HepG2 (cell line): ENCODE measurements around the gene GPATCH3. TPM values are rescaled to one million over a fixed set of nuclear protein-coding genes. Genes with fewer than 3 reads are reported as not detected.

Experiments
- DRAP1 ChIP-seq: IDR thresholded peaks from 2 replicates; pipeline ENCODE4 v1.6.1; 2016; ENCODE audit warnings: missing genetic modification reagents, missing compliant biosample characterization
- DZIP1 ChIP-seq: sonication (generic); formaldehyde crosslinking; IDR thresholded peaks from 2 replicates; pipeline ENCODE4 v1.5.0; 2020; ENCODE audit warnings: mild to moderate bottlenecking, missing genetic modification reagents
- ETV5 ChIP-seq: IDR thresholded peaks from 2 replicates; pipeline ENCODE4 v1.6.1; 2018; ENCODE audit warnings: missing biosample characterization, missing genetic modification reagents, inconsistent platforms, borderline replicate concordance
- GRHL1 ChIP-seq: sonication (generic); formaldehyde crosslinking; conservative IDR thresholded peaks from 2 replicates; pipeline ENCODE4 v1.8.0; 2022; ENCODE audit warnings: missing genetic modification reagents
- MAF1 ChIP-seq: sonication (generic); formaldehyde crosslinking; IDR thresholded peaks from 2 replicates; pipeline ENCODE4 v1.5.0; 2020; ENCODE audit warnings: missing genetic modification reagents, borderline replicate concordance
- NBN ChIP-seq: fragments of 450-650 bp; conservative IDR thresholded peaks from 2 replicates; pipeline ENCODE4 v1.6.1; 2017
- NCOA1 ChIP-seq: sonication (generic); formaldehyde crosslinking; IDR thresholded peaks from 2 replicates; pipeline ENCODE4 v1.9.0; 2021; ENCODE audit warnings: missing genetic modification reagents
- NCOR1 ChIP-seq: fragments of 200-600 bp; sonication (generic); IDR thresholded peaks from 2 replicates; pipeline ENCODE4 v1.7.0; 2017; ENCODE audit warnings: antibody characterized with exemption, low read length, borderline replicate concordance
- PITX1 ChIP-seq: sonication (generic); formaldehyde crosslinking; IDR thresholded peaks from 2 replicates; pipeline ENCODE4 v1.5.1; 2020; ENCODE audit warnings: mild to moderate bottlenecking, missing genetic modification reagents
- SRSF9 ChIP-seq: fragments of 200-400 bp; formaldehyde crosslinking; IDR thresholded peaks from 2 replicates; pipeline ENCODE4 v1.6.1; 2018; ENCODE audit warnings: borderline replicate concordance, mild to moderate bottlenecking, low read depth, low read length; ENCODE audit not compliant: insufficient read depth, poor library complexity, severe bottlenecking
- UBTF ChIP-seq: sonication (generic); formaldehyde crosslinking; IDR thresholded peaks from 2 replicates; pipeline ENCODE4 v1.4.0; 2020; ENCODE audit warnings: mild to moderate bottlenecking, missing genetic modification reagents
- ZBED4 ChIP-seq: sonication (generic); formaldehyde crosslinking; IDR thresholded peaks from 2 replicates; pipeline ENCODE4 v1.4.0; 2020; ENCODE audit warnings: missing genetic modification reagents, borderline replicate concordance
- ZBTB21 ChIP-seq: sonication (generic); formaldehyde crosslinking; IDR thresholded peaks from 2 replicates; pipeline ENCODE4 v1.4.0; 2020; ENCODE audit warnings: missing genetic modification reagents
- ZNF451 ChIP-seq: sonication (generic); formaldehyde crosslinking; IDR thresholded peaks from 2 replicates; pipeline ENCODE4 v1.5.0; 2020; ENCODE audit warnings: mild to moderate bottlenecking, missing genetic modification reagents
- ZNF552 ChIP-seq: sonication (generic); formaldehyde crosslinking; IDR thresholded peaks from 2 replicates; pipeline ENCODE4 v1.9.0; 2022; ENCODE audit warnings: missing genetic modification reagents, mild to moderate bottlenecking, borderline replicate concordance
- polyA plus RNA-seq, 8 experiments: library from polyadenylated mRNA; depleted of rRNA in 3 of 8; stranded (reverse) in 7 of 8; unstranded in 1 of 8; fragments of >200 nt; fragmentation: Illumina TruSeq in 4 of 8; extraction: Trizol in 4 of 8; gene quantifications; 2 replicates each; pipeline versions ENCODE4 v1.2.1 to v1.2.3, GENCODE V29; 2011 to 2016; ENCODE audit warnings: low read depth in 4 of 8, missing spikeins in 1 of 8, mixed read lengths in 1 of 8; ENCODE audit not compliant: insufficient read depth in 1 of 8
- total RNA-seq, 5 experiments: library from RNA; depleted of rRNA; stranded (reverse); fragments of >200 nt; fragmentation: Illumina TruSeq; extraction: Trizol; gene quantifications; 2 replicates each; pipeline ENCODE4 v1.2.3, GENCODE V29; 2016; ENCODE audit warnings: low read depth in 1 of 5

The GPATCH3 gene
- total and polyA plus RNA-seq, 2 of the 13 experiments (the other 11 are each of a cell fraction or from before 2014, with no cell fraction given), result 8.3 to 11.0 TPM

DNA sequence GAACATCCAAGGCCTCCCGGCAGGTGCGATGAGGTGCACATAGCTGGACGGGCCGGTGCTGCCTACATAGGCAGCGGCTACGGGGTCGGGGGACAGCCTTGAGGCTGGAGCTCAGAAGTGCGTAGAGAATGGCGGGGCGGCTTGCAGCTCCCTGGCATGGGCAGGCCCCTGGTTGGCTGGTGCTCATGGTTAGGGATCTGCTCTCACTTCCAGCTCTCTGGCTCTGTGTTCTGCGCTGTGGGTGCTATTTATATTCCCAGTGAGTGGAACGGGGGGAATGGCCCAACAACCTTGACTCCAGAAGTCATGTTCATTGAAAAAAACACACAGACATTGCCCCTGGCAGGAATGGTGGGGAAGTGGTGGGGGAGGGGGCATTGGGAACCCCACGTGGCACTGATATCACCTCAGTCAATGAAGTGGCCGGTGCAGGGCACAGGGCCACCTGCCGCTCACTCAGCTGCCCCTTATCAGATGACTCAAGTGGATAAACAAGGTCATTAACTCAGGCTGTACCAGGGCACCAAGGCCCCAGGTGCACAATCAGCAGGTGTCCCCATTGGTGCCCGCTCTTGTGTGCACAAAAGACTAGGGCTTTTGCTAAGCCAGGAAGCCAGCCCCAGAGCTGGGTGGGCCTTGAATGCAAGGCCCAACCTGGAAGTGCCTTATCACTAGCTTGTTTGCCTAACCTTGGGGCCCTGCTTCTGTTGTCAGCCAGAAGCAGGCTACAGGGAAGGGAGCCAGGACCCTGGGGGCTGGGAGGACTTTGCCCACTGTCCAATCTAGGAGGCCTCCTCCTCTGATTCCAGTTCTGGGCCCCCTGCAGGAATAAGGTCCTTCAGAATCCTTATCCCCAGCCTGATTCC is 13.7 kb upstream of the GPATCH3 start, which contains the start of gene NR0B2 (continued):
- TF ChIP-seq DRAP1 (CRISPR knock-in tag) (peak; percentile 96), ZNF552 (peak; percentile 71; the same call in 1 of the 2 replicates), ZBED4 (CRISPR knock-in tag) (peak; percentile 88), ETV5 (CRISPR knock-in tag) (peak; percentile 98), UBTF (peak; percentile 88), DZIP1 (CRISPR knock-in tag) (peak; percentile 6; the same call in 1 of the 2 replicates), NBN (no peak), NCOA1 (CRISPR knock-in tag) (peak; percentile 94), SRSF9 (no peak), ZNF451 (CRISPR knock-in tag) (peak; percentile 74), ZBTB21 (CRISPR knock-in tag) (no peak), NCOR1 (peak; percentile 94), MAF1 (CRISPR knock-in tag) (0 out of 2 replicates have a peak, but pooled peaks have one; percentile 72), GRHL1 (CRISPR knock-in tag) (no peak), PITX1 (peak; percentile 97)
